HepG2 (cell line): Measurements from ENCODE around the gene PTMA. TPM values are rescaled to one million over a fixed set of nuclear protein-coding genes. Genes with fewer than 3 reads are reported as not detected.

Experiments
- ATF7-NPFF ChIP-seq: sonication (generic); formaldehyde crosslinking; IDR thresholded peaks from 2 replicates; pipeline ENCODE4 v1.8.1; 2023; ENCODE audit warnings: mild to moderate bottlenecking, low read depth, missing genetic modification reagents, moderate library complexity
- FOXA3 ChIP-seq: IDR thresholded peaks from 2 replicates; pipeline ENCODE4 v1.6.1; 2016; ENCODE audit warnings: missing genetic modification reagents, missing compliant biosample characterization
- HMGXB4 ChIP-seq, 2 experiments: sonication (generic) in 1 of 2; formaldehyde crosslinking in 1 of 2; IDR thresholded peaks; 2 replicates each; pipeline versions ENCODE4 v1.4.0 to v1.6.1; 2018 to 2020; ENCODE audit warnings: missing genetic modification reagents in 2 of 2, borderline replicate concordance in 1 of 2, low read depth in 1 of 2, mild to moderate bottlenecking in 1 of 2, missing biosample characterization in 1 of 2
- HNRNPUL1 ChIP-seq: fragments of 200-400 bp; formaldehyde crosslinking; IDR thresholded peaks from 2 replicates; pipeline ENCODE4 v1.6.1; 2017; ENCODE audit warnings: low read depth, mild to moderate bottlenecking, low read length, moderate library complexity
- JUN ChIP-seq: sonication (generic); formaldehyde crosslinking; IDR thresholded peaks from 2 replicates; pipeline ENCODE4 v1.4.0; 2020; ENCODE audit warnings: mild to moderate bottlenecking, missing genetic modification reagents
- KDM1A ChIP-seq: IDR thresholded peaks from 2 replicates; pipeline ENCODE4 v1.6.1; 2016; ENCODE audit warnings: missing compliant biosample characterization
- KLF6 ChIP-seq: IDR thresholded peaks from 2 replicates; pipeline ENCODE4 v1.8.0; 2016; ENCODE audit warnings: missing biosample characterization, missing genetic modification reagents
- MTA1 ChIP-seq: sonication (generic); formaldehyde crosslinking; IDR thresholded peaks from 2 replicates; pipeline ENCODE4 v1.4.0; 2020; ENCODE audit warnings: missing genetic modification reagents, mild to moderate bottlenecking, borderline replicate concordance
- MZF1 ChIP-seq: sonication (generic); formaldehyde crosslinking; IDR thresholded peaks from 2 replicates; pipeline ENCODE4 v1.8.1; 2023; ENCODE audit warnings: mild to moderate bottlenecking, missing genetic modification reagents, borderline replicate concordance
- NFKBIZ ChIP-seq: IDR thresholded peaks from 2 replicates; pipeline ENCODE4 v1.6.1; 2018; ENCODE audit warnings: missing genetic modification reagents, missing compliant biosample characterization
- RARA ChIP-seq: IDR thresholded peaks from 2 replicates; pipeline ENCODE4 v1.6.1; 2016; ENCODE audit warnings: missing genetic modification reagents, missing compliant biosample characterization
- SIX4 ChIP-seq: sonication (generic); formaldehyde crosslinking; IDR thresholded peaks from 2 replicates; pipeline ENCODE4 v1.4.0; 2020; ENCODE audit warnings: missing genetic modification reagents
- SOX5 ChIP-seq: IDR thresholded peaks from 2 replicates; pipeline ENCODE4 v1.6.1; 2016; ENCODE audit warnings: borderline replicate concordance
- STAT5B ChIP-seq: sonication (generic); formaldehyde crosslinking; IDR thresholded peaks from 2 replicates; pipeline ENCODE4 v1.4.0; 2020; ENCODE audit warnings: missing genetic modification reagents
- THYN1 ChIP-seq: sonication (generic); formaldehyde crosslinking; IDR thresholded peaks from 2 replicates; pipeline ENCODE4 v1.8.1; 2023; ENCODE audit warnings: low read depth, mild to moderate bottlenecking, moderate library complexity, missing genetic modification reagents, borderline replicate concordance
- TSC22D2 ChIP-seq: sonication (generic); formaldehyde crosslinking; IDR thresholded peaks from 2 replicates; pipeline ENCODE4 v1.5.1; 2020; ENCODE audit warnings: missing genetic modification reagents, mild to moderate bottlenecking, borderline replicate concordance
- ZC3H4 ChIP-seq: sonication (generic); formaldehyde crosslinking; IDR thresholded peaks from 2 replicates; pipeline ENCODE4 v1.4.0; 2020; ENCODE audit warnings: missing genetic modification reagents, borderline replicate concordance
- ZNF121 ChIP-seq: sonication (generic); formaldehyde crosslinking; IDR thresholded peaks from 2 replicates; pipeline ENCODE4 v1.5.0; 2020; ENCODE audit warnings: mild to moderate bottlenecking, missing genetic modification reagents
- ZNF124 ChIP-seq: sonication (generic); formaldehyde crosslinking; IDR thresholded peaks from 2 replicates; pipeline ENCODE4 v1.4.0; 2020; ENCODE audit warnings: missing genetic modification reagents
- ZNF138 ChIP-seq: sonication (generic); formaldehyde crosslinking; IDR thresholded peaks from 2 replicates; pipeline ENCODE4 v1.5.0; 2020; ENCODE audit warnings: mild to moderate bottlenecking, low read depth, missing genetic modification reagents
- ZNF17 ChIP-seq: sonication (generic); formaldehyde crosslinking; IDR thresholded peaks from 2 replicates; pipeline ENCODE4 v1.5.0; 2020; ENCODE audit warnings: mild to moderate bottlenecking, missing genetic modification reagents
- ZNF501 ChIP-seq: sonication (generic); formaldehyde crosslinking; IDR thresholded peaks from 2 replicates; pipeline ENCODE4 v1.5.1; 2020; ENCODE audit warnings: mild to moderate bottlenecking, moderate library complexity, missing genetic modification reagents
- ZNF766 ChIP-seq: sonication (generic); formaldehyde crosslinking; IDR thresholded peaks from 2 replicates; pipeline ENCODE4 v1.5.0; 2020; ENCODE audit warnings: missing genetic modification reagents, borderline replicate concordance
- polyA plus RNA-seq, 8 experiments: library from polyadenylated mRNA; depleted of rRNA in 3 of 8; stranded (reverse) in 7 of 8; unstranded in 1 of 8; fragments of >200 nt; fragmentation: Illumina TruSeq in 4 of 8; extraction: Trizol in 4 of 8; gene quantifications; 2 replicates each; pipeline versions ENCODE4 v1.2.1 to v1.2.3, GENCODE V29; 2011 to 2016; ENCODE audit warnings: low read depth in 4 of 8, missing spikeins in 1 of 8, mixed read lengths in 1 of 8; ENCODE audit not compliant: insufficient read depth in 1 of 8
- total RNA-seq, 5 experiments: library from RNA; depleted of rRNA; stranded (reverse); fragments of >200 nt; fragmentation: Illumina TruSeq; extraction: Trizol; gene quantifications; 2 replicates each; pipeline ENCODE4 v1.2.3, GENCODE V29; 2016; ENCODE audit warnings: low read depth in 1 of 5
- TF ChIP-seq, protein P1 (sequence below): sonication (generic); formaldehyde crosslinking; IDR thresholded peaks from 2 replicates; pipeline ENCODE4 v1.5.0; 2020; ENCODE audit warnings: mild to moderate bottlenecking, missing genetic modification reagents
- TF ChIP-seq, protein P2 (sequence below): sonication (generic); formaldehyde crosslinking; IDR thresholded peaks from 2 replicates; pipeline ENCODE4 v1.4.0; 2020; ENCODE audit warnings: missing genetic modification reagents
- TF ChIP-seq, protein P3 (sequence below): sonication (generic); formaldehyde crosslinking; IDR thresholded peaks from 2 replicates; pipeline ENCODE4 v1.4.0; 2020; ENCODE audit warnings: missing genetic modification reagents

Gene PTMA
- total and polyA plus RNA-seq, 2 of the 13 experiments (the other 11 are each of a cell fraction or from before 2014, with no cell fraction given), result 190 to 1,086 TPM

- TF ChIP-seq KDM1A (no peak), NFKBIZ (no peak), ZNF121 (CRISPR knock-in tag) (no peak), ZNF17 (CRISPR knock-in tag) (no peak), RARA (CRISPR knock-in tag) (no peak), ATF7-NPFF (CRISPR knock-in tag) (no peak), KLF6 (no peak), ZNF766 (no peak), ZNF124 (CRISPR knock-in tag) (no peak), ZNF138 (CRISPR knock-in tag) (no peak), HMGXB4 (CRISPR knock-in tag; IDR thresholded peaks at IDR 0.05; ENCODE audit: borderline replicate concordance in 1 of 2, low read depth in 1 of 2) (peak in 1 of 2 experiments; percentile 44; a peak in 1 of 4 replicates), HNRNPUL1 (no peak), THYN1 (CRISPR knock-in tag) (no peak), FOXA3 (CRISPR knock-in tag) (no peak), JUN (CRISPR knock-in tag) (no peak), TSC22D2 (no peak), SOX5 (CRISPR knock-in tag) (no peak), ZC3H4 (CRISPR knock-in tag) (no peak), MZF1 (CRISPR knock-in tag) (no peak), STAT5B (CRISPR knock-in tag) (no peak), MTA1 (CRISPR knock-in tag) (no peak), SIX4 (CRISPR knock-in tag) (no peak), ZNF501 (CRISPR knock-in tag) (0 out of 2 replicates have a peak, but pooled peaks have one; percentile 22)
- TF ChIP-seq, protein P1, sequence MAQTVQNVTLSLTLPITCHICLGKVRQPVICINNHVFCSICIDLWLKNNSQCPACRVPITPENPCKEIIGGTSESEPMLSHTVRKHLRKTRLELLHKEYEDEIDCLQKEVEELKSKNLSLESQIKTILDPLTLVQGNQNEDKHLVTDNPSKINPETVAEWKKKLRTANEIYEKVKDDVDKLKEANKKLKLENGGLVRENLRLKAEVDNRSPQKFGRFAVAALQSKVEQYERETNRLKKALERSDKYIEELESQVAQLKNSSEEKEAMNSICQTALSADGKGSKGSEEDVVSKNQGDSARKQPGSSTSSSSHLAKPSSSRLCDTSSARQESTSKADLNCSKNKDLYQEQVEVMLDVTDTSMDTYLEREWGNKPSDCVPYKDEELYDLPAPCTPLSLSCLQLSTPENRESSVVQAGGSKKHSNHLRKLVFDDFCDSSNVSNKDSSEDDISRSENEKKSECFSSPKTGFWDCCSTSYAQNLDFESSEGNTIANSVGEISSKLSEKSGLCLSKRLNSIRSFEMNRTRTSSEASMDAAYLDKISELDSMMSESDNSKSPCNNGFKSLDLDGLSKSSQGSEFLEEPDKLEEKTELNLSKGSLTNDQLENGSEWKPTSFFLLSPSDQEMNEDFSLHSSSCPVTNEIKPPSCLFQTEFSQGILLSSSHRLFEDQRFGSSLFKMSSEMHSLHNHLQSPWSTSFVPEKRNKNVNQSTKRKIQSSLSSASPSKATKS (CRISPR knock-in tag), result no peak
- TF ChIP-seq, protein P2, sequence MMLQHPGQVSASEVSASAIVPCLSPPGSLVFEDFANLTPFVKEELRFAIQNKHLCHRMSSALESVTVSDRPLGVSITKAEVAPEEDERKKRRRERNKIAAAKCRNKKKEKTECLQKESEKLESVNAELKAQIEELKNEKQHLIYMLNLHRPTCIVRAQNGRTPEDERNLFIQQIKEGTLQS, result peak; percentile 34; the same call in 1 of the 2 replicates
- TF ChIP-seq, protein P3, sequence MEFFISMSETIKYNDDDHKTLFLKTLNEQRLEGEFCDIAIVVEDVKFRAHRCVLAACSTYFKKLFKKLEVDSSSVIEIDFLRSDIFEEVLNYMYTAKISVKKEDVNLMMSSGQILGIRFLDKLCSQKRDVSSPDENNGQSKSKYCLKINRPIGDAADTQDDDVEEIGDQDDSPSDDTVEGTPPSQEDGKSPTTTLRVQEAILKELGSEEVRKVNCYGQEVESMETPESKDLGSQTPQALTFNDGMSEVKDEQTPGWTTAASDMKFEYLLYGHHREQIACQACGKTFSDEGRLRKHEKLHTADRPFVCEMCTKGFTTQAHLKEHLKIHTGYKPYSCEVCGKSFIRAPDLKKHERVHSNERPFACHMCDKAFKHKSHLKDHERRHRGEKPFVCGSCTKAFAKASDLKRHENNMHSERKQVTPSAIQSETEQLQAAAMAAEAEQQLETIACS, result no peak
Observed at GRCh38 chr2:231710799-231711676, 2.7 kb downstream of the PTMA start (continued).
